ENCODE data around the gene ZNF862.

Gene ZNF862

DNA sequence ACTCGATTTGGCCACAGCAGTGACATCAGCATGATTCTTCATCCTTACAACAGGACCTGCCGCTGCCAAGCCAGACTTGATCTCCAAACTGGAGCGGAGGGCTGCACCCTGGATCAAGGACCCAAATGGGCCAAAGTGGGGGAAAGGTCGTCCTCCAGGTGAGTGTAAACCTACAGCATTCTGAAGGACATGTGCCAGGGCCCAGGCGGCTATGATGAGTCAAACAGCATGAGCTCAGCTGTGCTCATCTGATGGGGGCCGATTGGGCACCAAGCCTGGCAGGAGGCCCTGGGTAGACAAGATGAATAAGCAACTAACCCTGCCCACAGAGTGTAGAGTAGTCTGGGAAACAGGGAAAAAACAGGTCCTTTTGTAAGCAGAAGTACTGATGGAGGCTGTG, 21.2 kb downstream of the ZNF862 start:
- Histone ChIP-seq H2AFZ (ENCODE audit: low read depth, low read length) (no peak overlapping the region), H3K4me1 (ENCODE audit: insufficient read depth, low read length) (peaks cover 36% of the 10 kb centered on the region), H3K36me3 (ENCODE audit: insufficient read depth, low read length) (peaks cover 53% of the 10 kb centered on the region), H3K4me2 (ENCODE audit: insufficient read depth, low read length) (no peak overlapping the region), H3K27ac (ENCODE audit: low read length) (peak overlapping the region; percentile 26; the same call in 1 of the 2 replicates), H3K27me3 (ENCODE audit: insufficient read depth, low read length, poor library complexity) (no peaks in the 10 kb centered on the region), H3K79me2 (ENCODE audit: insufficient read depth, low read length) (no peaks in the 10 kb centered on the region), H4K20me1 (ENCODE audit: insufficient read depth, low read length) (no peaks in the 10 kb centered on the region), H3K4me3 (ENCODE audit: low read depth in 1 of 2, low read length in 2 of 2) (no peak overlapping the region), H3K9ac (ENCODE audit: low read depth, low read length) (no peak overlapping the region), H3K9me3 (ENCODE audit: insufficient read depth, low read length, severe bottlenecking) (no peaks in the 10 kb centered on the region)
- TF ChIP-seq, protein P1, sequence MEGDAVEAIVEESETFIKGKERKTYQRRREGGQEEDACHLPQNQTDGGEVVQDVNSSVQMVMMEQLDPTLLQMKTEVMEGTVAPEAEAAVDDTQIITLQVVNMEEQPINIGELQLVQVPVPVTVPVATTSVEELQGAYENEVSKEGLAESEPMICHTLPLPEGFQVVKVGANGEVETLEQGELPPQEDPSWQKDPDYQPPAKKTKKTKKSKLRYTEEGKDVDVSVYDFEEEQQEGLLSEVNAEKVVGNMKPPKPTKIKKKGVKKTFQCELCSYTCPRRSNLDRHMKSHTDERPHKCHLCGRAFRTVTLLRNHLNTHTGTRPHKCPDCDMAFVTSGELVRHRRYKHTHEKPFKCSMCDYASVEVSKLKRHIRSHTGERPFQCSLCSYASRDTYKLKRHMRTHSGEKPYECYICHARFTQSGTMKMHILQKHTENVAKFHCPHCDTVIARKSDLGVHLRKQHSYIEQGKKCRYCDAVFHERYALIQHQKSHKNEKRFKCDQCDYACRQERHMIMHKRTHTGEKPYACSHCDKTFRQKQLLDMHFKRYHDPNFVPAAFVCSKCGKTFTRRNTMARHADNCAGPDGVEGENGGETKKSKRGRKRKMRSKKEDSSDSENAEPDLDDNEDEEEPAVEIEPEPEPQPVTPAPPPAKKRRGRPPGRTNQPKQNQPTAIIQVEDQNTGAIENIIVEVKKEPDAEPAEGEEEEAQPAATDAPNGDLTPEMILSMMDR (IDR thresholded peaks at IDR 0.05; ENCODE audit: borderline replicate concordance, extremely low read depth, low read length, poor library complexity, severe bottlenecking) = no peak
- no peak for TF ChIP-seq EZH2 (IDR thresholded peaks at IDR 0.05; ENCODE audit: borderline replicate concordance, low read depth, low read length, severe bottlenecking)
- ATAC-seq (ENCODE audit: insufficient read depth, low read depth) = no peak
- DNase-seq = no peak

DNA sequence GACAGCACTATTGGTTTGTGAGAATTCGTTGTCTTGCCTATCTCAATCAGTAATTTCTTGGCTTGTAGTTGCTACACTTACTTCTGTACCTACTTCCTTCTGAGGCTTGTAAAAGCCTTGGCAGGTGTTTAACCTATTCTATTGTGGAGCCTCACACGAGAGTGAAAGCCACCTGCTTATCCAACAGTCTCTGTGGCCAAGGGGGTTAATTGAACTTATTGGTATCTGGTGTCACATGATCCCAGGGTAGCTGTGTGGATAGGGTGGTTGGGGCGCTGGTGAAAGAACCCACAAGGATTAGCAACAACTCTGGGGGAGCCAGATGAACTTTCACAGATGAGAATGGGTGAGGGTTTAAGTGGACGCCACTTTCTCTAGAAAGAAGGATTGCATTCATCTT, 21.7 kb downstream of the ZNF862 start:
- H3K9ac ChIP-seq (ENCODE audit: low read depth, low read length) = no peak overlapping the region
- peaks cover 41% of the 10 kb centered on the region for H3K4me1 ChIP-seq (ENCODE audit: insufficient read depth, low read length)
- peaks cover 58% of the 10 kb centered on the region for H3K36me3 ChIP-seq (ENCODE audit: insufficient read depth, low read length)
- no peak overlapping the region for H3K4me3 ChIP-seq (ENCODE audit: low read depth in 1 of 2, low read length in 2 of 2)
- no peak overlapping the region for H3K4me2 ChIP-seq (ENCODE audit: insufficient read depth, low read length)
- H4K20me1 ChIP-seq (ENCODE audit: insufficient read depth, low read length) = no peaks in the 10 kb centered on the region
- no peak for ATAC-seq (ENCODE audit: insufficient read depth, low read depth)
- no peaks in the 10 kb centered on the region for H3K79me2 ChIP-seq (ENCODE audit: insufficient read depth, low read length)
- no peak for DNase-seq
- H2AFZ ChIP-seq (ENCODE audit: low read depth, low read length) = no peak overlapping the region
- H3K9me3 ChIP-seq (ENCODE audit: insufficient read depth, low read length, severe bottlenecking) = no peaks in the 10 kb centered on the region
- no peaks in the 10 kb centered on the region for H3K27me3 ChIP-seq (ENCODE audit: insufficient read depth, low read length, poor library complexity)
- TF ChIP-seq, protein P1 (IDR thresholded peaks at IDR 0.05; ENCODE audit: borderline replicate concordance, extremely low read depth, low read length, poor library complexity, severe bottlenecking) = no peak
- no peak for TF ChIP-seq EZH2 (IDR thresholded peaks at IDR 0.05; ENCODE audit: borderline replicate concordance, low read depth, low read length, severe bottlenecking)
- no peak overlapping the region for H3K27ac ChIP-seq (ENCODE audit: low read length)

DNA sequence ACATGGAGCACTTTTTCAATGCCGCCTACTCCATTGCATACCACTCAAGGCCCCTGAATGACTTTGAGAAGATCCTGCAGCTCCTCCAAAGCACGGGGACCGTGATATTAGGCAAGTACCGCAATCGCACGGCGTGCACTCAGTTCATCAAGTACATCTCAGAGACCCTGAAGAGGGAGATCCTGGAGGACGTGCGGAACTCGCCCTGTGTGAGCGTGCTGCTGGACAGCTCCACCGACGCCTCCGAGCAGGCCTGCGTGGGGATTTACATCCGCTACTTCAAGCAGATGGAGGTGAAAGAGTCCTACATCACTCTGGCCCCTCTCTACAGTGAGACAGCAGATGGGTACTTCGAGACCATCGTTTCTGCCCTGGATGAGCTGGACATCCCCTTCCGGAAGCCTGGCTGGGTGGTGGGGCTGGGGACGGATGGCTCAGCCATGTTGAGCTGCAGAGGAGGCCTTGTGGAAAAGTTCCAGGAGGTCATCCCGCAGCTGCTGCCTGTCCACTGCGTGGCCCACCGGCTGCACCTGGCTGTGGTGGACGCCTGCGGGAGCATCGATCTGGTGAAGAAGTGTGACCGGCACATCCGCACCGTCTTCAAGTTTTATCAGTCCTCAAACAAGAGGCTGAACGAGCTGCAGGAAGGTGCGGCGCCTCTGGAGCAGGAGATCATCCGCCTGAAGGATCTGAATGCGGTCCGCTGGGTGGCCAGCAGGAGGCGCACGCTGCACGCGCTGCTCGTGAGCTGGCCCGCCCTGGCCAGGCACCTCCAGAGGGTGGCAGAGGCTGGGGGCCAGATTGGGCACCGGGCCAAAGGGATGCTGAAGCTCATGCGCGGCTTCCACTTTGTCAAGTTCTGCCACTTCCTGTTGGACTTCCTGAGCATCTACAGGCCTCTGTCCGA, 22.9 kb downstream of the ZNF862 start:
- Histone ChIP-seq H3K27ac (ENCODE audit: low read length) (no peak overlapping the region), H3K36me3 (ENCODE audit: insufficient read depth, low read length) (peaks cover 64% of the 10 kb centered on the region), H3K79me2 (ENCODE audit: insufficient read depth, low read length) (no peaks in the 10 kb centered on the region), H4K20me1 (ENCODE audit: insufficient read depth, low read length) (no peaks in the 10 kb centered on the region), H3K4me2 (ENCODE audit: insufficient read depth, low read length) (no peak overlapping the region), H2AFZ (ENCODE audit: low read depth, low read length) (no peak overlapping the region), H3K4me1 (ENCODE audit: insufficient read depth, low read length) (peaks cover 44% of the 10 kb centered on the region), H3K27me3 (ENCODE audit: insufficient read depth, low read length, poor library complexity) (no peaks in the 10 kb centered on the region), H3K9ac (ENCODE audit: low read depth, low read length) (no peak overlapping the region), H3K9me3 (ENCODE audit: insufficient read depth, low read length, severe bottlenecking) (no peaks in the 10 kb centered on the region), H3K4me3 (ENCODE audit: low read depth in 1 of 2, low read length in 2 of 2) (no peak overlapping the region)
- no peak for TF ChIP-seq EZH2 (IDR thresholded peaks at IDR 0.05; ENCODE audit: borderline replicate concordance, low read depth, low read length, severe bottlenecking)
- TF ChIP-seq, protein P1 (IDR thresholded peaks at IDR 0.05; ENCODE audit: borderline replicate concordance, extremely low read depth, low read length, poor library complexity, severe bottlenecking) = peak; percentile 54
- peak; percentile 26 for DNase-seq
- no peak for ATAC-seq (ENCODE audit: insufficient read depth, low read depth)
